ENCODE measurements around the gene ATRX.
"Not testable (repeated sequence)": the region's sequence is repeated elsewhere in the genome, so short reads cannot be mapped to it uniquely, and the experiment has no call there.

The ATRX gene

DNA sequence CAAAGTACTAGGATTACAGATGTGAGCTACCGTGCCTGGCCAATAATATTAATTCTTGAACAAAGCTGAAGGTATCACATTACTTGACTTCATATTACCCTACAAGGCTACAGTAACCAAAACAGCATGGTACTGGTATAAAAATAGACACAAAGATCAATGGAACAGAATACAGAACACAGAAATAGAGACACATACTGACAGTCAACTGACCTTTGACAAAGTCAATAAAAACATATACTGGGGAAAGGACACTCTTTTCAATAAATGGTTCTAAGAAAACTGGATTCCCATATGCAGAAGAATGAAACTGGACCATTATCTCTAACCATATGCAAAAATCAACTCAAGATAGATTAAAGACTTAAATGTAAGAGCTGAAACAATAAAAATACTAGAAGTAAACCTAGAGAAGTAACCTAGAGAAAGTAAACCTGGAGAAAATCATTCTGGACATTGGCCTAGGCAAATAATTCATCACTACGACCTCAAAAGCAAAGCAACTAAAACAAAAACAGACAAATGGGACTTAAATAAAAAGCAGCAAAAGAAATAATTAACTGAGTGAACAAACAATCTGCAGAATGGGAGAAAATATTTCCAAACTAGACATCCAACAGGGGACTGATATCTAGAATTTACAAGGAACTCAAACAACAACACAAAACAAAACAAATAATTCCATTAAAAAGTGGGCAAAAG is 182.2 kb downstream of the ATRX start:
- DNase-seq, result no peak

DNA sequence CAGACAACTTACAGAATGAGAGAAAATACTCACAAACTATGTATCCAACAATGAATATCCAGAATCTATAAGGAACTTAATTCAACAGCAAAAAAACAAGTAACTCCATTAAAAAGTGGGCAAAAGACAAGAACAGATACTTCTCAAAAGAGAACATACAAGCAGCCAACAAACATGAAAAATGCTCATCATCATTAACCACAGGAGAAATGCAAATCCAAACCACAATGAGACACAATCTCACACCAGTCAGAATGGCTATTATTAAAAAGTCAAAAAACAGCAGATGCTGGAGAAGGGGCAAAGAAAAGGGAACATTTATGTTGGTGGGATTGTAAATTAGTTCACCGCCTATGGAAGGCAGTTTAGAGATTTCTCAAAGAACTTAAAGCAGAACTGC is 188.5 kb downstream of the ATRX start:
- no peak for DNase-seq

DNA sequence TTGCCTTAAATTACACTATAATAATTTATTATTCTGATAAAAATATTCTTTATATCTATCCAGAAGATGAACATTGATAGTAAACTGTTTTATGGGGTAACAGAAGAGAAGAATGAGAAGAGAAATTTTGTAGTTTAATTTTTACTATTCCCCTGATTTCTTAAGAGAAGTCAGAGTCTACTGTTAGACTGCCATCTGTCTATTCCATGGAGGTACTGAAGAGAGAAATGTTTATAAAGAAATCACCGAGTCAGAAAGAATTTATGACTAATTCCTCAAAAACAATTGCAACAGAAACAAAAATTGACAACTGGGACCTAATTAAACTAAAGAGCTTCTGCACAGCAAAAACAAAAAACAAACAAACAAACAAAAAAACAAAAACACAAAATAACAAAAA is 188.9 kb downstream of the ATRX start:
- DNase-seq, result no peak

DNA sequence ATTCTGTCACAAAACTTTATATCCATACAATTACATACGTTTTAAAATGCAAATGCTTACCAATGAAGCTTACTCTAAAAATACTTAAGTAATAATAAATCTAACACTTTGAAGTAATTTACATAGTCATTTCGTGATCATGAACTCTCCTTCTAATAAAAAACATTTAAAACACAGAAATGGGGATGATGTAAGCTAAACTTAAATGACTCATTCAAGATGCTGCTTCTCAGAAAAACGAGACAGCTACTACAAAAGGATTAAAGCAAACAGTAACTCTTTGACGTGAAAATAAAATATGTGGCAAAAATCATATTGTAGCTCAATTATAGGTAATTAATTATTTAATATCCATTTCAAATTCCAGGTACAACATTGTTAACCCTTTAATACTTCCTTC is 190.2 kb downstream of the ATRX start:
- DNase-seq, result no peak

DNA sequence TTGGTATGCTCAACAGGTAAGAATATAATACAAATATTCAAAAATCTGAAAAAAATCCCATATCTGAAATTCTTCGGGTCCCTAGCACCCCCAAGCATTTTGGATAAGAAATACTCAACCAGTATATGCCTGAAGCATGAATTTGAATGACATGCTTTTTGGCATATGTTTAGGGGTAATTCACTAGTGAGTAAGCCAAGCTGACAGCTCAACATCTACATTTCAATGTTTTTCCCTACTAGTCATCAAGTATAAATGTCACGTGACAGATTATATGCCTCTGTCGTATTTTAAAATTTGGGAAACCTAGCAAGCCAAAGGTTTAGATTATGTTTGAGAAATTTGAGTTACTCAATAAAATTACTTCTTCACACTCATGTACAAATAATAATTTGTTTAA is 213.7 kb downstream of the ATRX start:
- DNase-seq, result no peak

DNA sequence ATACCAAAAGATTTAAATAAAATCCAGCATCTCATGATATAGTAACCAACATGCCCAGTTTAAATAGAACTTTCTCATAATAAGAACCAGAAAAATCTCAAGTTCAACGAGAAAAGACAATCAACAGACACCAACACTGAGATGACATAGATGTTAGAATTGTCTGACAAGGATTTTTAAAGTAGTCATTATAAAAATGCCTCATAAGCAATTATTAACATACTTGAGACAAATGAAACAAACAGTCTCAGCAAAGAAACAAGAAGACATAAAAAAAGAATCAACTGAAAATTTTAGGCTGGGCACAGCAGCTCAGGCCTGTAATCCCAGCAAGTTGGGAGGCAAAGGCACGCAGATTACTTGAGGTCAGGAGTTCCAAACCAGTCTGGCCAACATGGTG is 220.7 kb downstream of the ATRX start:
- DNase-seq, result no peak

DNA sequence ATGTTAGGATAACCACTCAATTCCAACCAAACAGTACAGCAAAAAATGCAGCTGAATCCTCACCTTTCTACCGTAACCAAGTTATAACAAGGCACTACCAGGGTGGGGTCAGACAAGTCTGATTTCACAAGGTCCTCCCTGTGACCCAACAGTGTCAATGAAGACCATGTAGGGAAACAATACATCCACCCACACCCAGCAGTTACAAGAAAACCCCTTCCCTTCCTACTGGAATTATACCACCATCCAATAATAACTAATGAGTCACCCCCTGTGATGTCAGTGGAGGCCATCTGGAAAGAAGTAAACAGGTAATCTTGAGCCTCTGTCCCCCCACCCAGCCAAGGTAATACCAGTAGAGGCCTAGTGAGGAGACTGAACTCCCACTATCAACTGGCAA is 221.2 kb downstream of the ATRX start:
- no peak for DNase-seq

DNA sequence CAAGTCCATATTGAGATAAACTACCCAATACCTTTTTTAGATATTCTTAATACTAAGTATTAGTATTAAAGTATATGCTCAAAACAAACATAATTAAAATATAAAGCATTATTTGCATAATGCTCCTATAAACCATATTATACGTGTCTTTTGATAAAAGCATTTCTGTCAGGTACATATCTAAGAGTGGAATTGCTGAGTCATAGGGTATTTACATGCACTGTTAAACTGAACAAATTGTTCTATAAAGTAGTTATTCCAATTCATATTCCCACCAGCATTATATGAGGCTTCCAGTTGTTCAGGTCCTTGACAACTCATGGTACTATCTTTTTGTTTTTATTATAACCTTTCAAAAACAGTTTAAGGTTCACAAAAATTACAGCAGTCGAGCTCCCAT is 224.6 kb downstream of the ATRX start:
- DNase-seq, result no peak

DNA sequence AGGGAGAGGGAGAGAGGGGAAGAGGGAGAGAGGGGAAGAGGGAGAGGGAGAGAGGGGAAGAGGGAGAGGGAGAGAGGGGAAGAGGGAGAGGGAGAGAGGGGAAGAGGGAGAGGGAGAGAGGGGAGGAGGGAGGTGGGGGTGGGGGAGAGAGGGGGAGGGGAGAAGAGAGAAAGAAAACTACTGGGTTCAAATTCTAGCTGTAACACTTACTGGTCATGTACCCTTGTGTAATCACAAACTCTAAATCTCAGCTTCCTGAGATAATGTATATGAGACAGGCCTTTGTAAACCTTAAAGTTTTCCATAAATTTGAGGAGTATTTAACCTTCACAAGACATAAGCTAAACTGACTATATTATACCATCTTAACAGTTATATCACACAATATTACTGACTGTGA is 229.7 kb downstream of the ATRX start:
- no peak for DNase-seq

DNA sequence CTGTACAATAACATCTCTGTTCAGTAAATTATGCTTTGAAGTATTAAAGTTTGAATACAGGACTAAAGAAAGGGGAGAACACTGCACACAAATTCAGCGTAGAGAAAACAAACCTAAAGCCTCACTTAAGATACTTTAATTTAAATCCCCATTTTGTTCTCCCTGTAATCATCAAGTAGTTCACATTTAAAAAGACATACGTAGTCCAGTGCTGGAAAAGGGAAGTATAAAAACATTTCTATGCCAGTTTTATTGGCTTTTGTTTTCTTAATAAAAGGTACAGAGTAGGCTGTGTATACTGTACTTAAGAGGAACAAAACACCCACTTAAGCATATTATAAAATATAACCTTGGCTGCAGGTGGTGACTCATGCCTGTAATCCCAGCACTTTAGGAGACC is 237.3 kb downstream of the ATRX start:
- no peak for DNase-seq

DNA sequence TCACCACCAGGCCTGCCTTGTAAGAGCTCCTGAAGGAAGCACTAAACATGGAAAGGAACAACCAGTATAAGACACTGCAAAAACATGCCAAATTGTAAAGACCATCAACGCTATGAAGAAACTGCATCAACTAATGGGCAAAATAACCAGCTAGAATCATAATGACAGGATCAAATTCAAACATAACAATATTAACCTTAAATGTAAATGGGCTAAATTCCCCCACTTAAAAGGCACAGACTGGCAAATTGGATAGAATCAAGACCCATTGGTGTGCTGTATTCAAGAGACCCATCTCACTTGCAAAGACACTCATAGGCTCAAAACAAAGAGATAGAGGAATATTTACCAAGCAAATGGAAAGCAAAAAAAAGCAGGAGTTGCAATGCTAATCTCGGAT is 246.2 kb downstream of the ATRX start:
- DNase-seq, result not testable (repeated sequence)

DNA sequence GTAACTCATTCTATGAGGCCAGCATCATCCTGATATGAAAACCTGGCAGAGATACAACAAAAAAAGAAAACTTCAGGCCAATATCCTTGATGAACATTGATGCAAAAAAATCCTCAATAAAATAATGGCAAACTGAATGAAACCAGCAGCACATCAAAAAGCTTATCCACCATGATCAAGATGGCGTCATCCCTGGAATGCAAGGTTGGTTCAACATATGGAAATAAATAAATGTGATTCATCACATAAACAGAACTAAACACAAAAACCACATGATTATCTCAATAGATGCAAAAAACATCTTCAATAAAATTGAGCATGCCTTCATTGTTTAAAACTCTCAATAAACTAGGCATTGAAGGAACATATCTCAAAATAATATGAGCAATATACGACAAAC is 254.8 kb downstream of the ATRX start:
- DNase-seq, result not testable (repeated sequence)

DNA sequence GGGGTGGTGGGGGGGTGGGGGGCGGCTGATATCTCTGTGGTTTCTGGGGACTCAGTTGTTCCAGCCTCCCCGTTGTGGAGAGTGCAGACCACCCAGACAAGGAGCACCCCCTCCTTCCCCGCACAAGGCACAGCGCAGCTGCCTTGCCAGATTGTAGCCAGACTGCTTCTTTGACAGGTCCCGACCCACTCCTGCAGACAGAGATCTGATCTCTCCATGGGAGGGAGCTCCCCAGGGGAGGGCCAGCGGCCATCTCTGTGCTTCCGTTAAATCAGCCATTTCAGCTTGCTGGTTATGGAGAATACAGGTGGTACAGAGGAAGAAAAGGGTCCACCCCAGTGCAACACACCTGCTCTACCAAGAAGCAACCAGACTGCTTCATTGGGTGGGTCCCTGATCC is 258.0 kb downstream of the ATRX start:
- DNase-seq, result no peak

DNA sequence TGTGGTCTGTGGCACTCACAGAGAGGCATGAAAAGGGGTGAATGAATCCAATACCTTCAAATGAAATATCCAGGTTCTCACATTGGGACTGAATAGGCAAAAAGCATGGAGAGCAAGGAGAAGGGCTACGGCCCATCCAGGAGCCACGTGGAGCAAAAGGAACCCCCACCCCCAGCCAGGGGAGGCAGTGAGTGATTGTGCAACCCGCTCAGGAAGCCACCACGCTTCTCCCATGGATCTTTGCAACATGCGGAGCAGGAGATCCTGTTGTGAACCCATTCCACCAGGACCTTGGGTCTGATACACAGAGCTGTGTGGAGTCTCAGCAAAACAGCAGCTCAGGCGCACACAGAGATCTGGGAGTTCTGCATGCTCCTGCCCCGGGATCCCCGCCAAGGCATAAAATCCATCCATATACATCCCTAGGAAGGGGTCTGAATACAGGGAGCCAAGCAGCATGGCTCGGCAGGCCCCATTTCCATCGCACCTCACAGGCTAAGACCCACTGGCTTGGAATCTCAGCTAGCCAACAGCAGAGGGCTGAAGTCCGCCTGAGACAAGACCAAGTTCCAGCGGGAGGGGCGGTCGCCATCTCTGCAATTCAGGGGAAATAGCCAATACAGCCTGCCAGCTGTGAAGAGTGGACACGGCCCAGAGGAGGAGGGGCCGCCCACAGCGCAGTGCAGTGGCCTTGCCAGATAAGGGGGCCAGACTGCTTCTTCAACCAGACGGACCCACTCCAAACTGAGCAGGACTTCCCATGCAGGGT is 258.6 kb downstream of the ATRX start:
- DNase-seq, result no peak

DNA sequence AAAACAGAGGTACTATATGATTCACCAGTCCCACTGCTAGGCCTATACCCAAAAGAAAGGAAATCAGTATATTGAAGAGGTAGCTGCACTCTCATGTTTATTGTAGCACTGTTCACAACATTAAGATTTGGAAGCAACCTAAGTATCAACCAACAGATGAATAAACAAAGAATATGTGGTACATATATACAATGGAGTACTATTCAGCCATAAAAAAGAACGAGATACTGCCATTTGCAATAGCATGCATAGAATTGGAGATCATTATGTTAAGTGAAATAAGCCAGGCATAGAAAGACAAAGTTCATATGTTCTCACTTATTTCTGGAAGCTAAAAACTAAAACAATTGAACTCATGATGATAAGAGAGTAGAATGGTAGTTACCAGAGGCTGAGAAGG is 266.3 kb downstream of the ATRX start:
- DNase-seq, result no peak

DNA sequence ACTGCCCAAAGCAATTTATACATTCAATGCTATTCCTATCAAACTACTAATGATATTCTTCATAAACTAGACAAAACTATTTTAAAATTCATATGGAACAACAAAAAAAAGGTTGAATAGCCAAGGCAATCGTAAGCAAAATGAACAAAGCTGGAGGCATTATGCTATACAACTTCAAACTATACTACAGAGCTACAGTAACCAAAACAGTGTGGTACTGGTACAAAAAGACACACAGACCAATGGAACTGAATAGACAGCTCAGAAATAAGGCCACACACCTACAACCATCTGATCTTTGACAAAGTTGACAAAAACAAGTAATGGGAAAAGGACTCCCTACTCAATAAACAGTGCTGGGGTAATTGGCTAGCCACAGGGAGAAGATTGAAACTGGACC is 271.8 kb downstream of the ATRX start:
- DNase-seq, result no peak

DNA sequence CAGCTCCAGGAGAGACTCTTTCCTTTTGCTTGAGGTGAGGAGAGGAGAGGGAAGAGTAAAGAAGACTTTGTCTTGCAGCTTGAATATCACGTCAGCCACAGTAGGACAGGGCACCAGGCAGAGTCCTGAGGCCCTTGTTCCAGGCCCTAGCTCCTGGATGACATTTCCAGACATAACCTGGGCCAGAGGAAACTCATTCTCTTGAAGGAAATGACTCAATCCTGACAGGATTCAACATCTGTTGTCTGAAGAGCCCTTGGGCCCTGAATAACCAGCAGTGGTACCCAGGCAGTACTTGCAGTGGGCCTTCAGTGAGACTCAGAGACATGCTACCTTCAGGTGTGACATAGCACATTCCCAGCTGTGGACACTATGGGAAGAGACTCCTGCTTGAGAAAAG is 276.0 kb downstream of the ATRX start:
- no peak for DNase-seq

DNA sequence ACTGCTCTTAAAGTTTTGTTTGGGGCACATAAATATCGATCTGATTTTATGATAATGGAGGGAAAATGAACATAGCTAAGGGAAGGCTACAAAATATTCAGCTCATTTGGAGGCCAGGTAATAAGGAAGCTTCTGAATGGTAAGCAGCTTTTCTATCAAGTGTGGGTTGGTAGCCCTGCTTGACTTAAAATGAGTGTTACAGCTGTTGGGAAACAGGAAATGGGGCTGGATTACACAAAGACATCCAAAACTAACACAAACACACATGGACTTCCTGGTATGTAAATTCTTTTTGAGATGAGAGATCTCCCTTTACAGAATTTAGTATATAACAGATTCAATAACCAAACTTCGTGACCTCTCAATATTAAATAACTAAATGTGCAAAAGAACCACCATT is 280.8 kb downstream of the ATRX start:
- DNase-seq, result no peak

DNA sequence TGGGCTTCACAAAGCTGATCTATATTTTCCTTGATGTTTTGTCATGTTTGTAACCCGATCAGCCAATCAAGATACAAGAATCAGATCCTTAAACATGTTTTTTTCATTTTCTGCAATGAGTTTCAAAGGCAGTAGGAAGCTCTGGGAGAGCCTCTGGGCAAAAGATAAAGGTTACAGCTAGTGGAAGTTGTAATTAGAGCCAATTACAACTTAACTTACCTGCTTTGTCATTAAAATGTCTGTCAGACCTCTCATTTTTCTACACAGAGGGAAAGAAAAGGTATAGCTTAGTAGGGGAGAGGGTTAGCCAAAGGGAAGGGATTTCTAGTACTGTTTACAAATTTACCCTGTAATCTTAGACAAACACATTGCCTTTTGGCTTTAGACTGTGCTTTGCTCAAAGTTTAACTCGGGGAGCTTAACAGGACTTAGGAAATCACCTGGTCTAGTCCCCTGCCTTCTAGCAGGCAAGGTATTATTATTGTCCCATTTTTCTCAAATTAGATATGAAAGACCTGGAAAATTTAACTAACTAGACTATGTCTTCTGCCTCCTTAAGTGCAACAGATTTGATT is 283.0 kb downstream of the ATRX start:
- no peak for DNase-seq

DNA sequence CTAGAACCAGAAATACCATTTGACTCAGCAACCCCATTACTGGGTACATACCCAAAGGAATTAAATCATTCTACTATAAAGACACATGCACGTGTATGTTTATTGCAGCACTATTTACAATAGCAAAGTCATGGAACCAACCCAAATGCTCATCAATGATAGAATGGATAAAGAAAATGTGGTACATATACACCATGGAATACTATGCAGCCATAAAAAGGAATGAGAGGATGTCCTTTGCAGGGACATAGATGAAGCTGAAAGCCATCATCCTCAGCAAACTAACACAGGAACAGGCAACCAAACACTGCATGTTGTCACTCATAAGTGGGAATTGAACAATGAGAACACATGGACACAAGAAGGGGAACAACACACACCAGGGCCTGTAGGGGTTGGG is 285.9 kb downstream of the ATRX start:
- DNase-seq, result not testable (repeated sequence)

DNA sequence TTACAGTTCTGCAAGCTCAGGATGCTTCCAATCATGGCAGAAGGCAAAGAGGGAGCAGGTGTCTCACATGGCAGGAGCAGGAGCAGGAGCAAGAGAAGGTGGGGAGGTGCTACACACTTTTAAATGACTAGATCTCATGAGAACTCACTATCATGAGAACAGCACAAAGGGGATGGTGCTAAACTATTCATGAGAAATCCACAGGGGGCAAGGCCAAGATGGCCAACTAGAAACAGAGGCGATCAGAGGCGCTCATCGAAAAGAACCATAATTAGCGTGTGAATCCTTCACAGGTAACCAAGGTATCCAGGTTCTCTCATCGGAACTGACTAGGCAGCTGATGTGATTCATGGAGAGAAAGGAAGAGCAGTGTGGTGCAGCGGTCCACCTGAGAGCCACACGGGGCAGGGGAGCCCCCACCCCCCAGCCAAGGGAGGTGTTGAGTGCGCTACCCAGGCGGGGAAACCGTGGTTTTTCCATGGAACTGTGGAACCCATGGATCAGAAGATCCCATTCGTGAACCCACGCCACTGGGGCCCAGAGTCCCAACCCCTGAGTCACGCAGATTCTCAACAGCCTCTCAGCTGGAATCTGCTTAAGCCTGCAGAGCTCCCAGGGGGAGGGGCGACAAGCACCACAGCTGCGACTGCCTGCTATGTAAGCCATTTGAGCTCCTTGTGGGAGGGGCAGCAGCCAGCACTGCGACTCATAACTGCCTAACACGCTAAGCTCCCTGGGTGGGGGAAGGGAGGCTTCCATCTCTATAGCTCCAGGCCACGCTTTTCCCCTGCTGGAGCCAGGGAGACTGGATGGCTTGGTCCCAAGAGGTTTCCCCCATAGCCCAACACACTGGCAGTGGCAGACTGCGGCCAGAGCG is 292.1 kb downstream of the ATRX start:
- DNase-seq, result no peak

DNA sequence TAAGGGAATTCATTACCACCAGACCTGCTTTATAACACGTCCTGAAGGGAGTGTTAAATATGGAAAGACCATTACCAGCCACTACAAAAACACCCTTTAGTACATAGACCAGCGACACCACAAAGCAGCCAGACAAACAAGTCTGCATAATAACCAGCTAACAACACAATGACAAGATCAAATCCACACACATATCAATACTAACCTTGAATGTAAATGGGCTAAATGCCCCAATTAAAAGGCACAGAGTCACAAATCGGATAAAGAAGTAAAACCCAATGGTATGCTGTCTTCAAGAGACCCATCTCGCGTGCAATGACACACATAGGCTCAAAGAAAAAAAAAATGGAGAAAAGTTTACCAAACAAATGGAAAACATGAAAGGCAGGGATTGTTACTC is 302.0 kb downstream of the ATRX start:
- DNase-seq, result no peak

DNA sequence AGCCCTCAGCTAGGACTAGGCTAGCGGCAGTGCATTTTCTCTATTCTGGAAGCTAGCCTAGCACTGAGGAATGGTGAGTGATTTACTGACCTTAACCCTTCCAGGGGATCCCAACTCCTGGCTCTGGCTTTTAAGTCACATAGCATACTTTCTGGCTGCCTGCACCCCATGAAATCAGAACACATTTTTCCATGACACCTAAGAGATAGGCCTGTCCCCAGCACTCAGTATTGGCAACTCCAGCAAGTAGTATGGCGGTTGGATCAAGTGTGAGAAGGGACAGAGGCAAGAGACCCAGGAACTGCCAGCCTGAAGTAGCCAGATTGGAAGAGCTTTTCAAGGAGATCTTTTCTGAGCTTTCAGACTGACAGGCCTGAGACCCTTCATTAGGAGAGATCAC is 330.6 kb downstream of the ATRX start:
- no peak for DNase-seq

Measured in NCI-H2081 treated with DMSO at 0.1 percent for 48 hours (cell line).